Neuron (in vitro differentiated cells): ENCODE data around the gene RADIL.
"Not testable (repeated sequence)": the region's sequence is repeated elsewhere in the genome, so short reads cannot be mapped to it uniquely, and the experiment has no call there.

ENCODE experiments used
- H2AFZ ChIP-seq: one replicate; pipeline ENCODE4 v1.6.1; 2013; ENCODE audit warnings: low read depth, mild to moderate bottlenecking, inconsistent platforms, low read length, moderate library complexity
- H3K27me3 ChIP-seq: one replicate; pipeline ENCODE4 v1.6.1; 2013; ENCODE audit warnings: low read length; ENCODE audit not compliant: insufficient read depth
- H3K36me3 ChIP-seq: one replicate; pipeline ENCODE4 v1.6.1; 2013; ENCODE audit warnings: low read length; ENCODE audit not compliant: insufficient read depth
- H3K4me1 ChIP-seq: one replicate; pipeline ENCODE4 v1.6.1; 2013; ENCODE audit warnings: low read length; ENCODE audit not compliant: insufficient read depth
- H3K4me3 ChIP-seq: 2 replicates; pipeline ENCODE4 v1.5.1; 2013; ENCODE audit warnings: mild to moderate bottlenecking, low read length, moderate library complexity
- H3K9me3 ChIP-seq: one replicate; pipeline ENCODE4 v1.6.1; 2013; ENCODE audit warnings: low read length

Gene RADIL

DNA sequence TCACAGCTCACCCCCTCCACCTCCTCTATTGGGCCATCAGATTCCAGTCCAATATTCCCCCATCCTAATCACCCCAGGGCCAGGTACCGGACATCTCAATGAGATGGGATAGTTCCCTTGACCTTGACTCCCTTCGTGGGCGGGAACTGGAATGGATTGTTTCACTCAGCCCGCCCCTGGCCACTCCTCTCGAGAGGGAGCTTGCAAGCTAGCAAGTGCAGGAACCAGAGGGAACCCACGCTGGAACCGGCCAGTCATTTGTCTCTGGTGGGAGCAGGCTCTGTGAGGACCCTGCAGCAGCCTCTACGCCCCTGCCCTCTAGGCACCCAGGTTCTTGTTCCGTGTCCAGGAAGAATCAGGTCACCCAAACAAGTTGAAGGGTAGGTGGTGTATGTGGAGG lies 11.0 kb upstream of the RADIL start:
- Histone ChIP-seq H3K4me3 (no peak overlapping the region), H3K9me3 (peaks cover 3% of the 10 kb centered on the region), H3K36me3 (no peaks in the 10 kb centered on the region), H3K4me1 (no peaks in the 10 kb centered on the region), H3K27me3 (no peaks in the 10 kb centered on the region), H2AFZ (no peak overlapping the region)

DNA sequence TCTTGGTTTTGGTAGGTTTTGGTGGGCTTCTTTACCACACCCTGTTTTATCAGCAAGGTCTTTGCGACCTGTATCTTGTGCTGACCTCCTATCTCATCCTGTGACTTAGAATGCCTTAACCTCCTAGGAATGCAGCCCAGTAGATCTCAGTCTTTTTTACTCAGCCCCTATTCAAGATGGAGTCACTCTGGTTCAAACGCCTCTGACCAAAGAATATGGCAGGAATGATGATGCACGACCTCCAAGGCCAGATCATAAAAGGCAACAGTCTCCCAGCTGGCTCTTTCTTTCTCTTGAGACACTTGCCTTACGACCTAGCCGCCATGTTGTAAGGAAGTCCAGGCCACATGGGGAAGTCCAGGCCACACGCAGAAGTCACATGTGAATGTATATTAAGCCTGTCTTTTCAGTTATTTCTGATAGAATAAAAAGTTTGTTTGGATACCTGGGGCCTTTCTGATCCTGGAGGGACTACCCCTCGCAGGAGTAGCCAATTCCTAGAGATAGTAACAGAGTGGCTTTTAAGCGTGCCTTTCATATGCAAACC lies 10.5 kb upstream of the RADIL start:
- Histone ChIP-seq H3K27me3 (no peaks in the 10 kb centered on the region), H3K9me3 (peaks cover 3% of the 10 kb centered on the region), H3K4me3 (no peak overlapping the region), H3K4me1 (no peaks in the 10 kb centered on the region), H3K36me3 (no peaks in the 10 kb centered on the region), H2AFZ (no peak overlapping the region)

DNA sequence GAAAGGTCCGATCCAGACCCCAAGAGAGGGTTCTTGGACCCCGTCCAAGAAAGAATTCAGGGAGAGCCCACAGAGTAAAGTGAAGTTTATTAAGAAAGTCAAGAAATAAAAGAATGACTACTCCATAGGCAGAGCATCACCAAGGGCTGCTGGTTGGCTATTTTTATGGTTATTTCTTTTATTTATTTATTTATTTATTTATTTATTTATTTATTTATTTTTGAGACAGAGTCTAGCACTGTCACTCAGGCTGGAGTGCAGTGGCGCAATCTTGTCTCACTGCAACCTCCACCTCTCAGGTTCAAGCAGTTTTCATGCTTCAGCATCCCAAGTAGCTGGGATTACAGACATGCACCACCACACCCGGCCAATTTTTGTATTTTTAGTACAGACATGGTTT lies 9.7 kb upstream of the RADIL start:
- H3K4me1 ChIP-seq, H3K9me3 ChIP-seq, H3K36me3 ChIP-seq, H2AFZ ChIP-seq, H3K27me3 ChIP-seq, H3K4me3 ChIP-seq: not testable (repeated sequence)

DNA sequence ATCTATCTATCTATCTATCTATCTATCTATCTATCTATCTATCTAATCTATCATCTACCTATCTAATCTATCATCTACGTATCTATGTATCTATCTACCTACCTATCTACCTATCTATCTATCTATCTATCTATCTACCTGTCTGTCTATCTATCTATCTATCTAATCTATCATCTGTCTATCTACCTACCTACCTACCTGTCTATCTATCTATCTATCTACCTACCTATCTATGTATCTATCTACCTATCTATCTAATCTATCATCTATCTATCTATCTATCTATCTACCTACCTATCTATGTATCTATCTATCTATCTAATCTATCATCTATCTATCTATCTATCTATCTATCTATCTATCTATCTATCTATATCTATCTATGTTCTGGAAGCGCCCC lies 8.0 kb upstream of the RADIL start:
- H2AFZ ChIP-seq, H3K36me3 ChIP-seq, H3K27me3 ChIP-seq, H3K4me1 ChIP-seq, H3K4me3 ChIP-seq, H3K9me3 ChIP-seq: not testable (repeated sequence)

DNA sequence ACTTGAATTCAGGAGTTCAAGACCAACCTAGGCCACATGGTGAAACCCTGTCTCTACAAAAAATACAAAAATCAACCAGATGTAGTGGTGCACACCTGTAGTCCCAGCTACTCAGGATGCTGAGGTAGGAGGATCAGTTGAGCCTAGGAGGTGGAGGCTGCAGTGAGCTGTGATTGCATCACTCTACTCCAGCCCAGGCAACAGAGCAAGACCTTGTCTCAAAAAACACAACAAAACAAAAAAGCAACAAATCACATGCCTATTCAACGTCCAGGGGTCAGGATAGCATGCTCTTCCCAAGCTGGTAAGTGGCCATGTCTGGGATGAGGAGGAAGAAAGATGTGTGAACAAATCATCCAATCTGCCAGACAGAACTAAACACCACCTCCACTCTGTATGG lies 6.2 kb upstream of the RADIL start:
- Histone ChIP-seq H2AFZ (no peak overlapping the region), H3K4me1 (no peaks in the 10 kb centered on the region), H3K36me3 (no peaks in the 10 kb centered on the region), H3K9me3 (peaks cover 3% of the 10 kb centered on the region), H3K4me3 (no peak overlapping the region), H3K27me3 (no peaks in the 10 kb centered on the region)

DNA sequence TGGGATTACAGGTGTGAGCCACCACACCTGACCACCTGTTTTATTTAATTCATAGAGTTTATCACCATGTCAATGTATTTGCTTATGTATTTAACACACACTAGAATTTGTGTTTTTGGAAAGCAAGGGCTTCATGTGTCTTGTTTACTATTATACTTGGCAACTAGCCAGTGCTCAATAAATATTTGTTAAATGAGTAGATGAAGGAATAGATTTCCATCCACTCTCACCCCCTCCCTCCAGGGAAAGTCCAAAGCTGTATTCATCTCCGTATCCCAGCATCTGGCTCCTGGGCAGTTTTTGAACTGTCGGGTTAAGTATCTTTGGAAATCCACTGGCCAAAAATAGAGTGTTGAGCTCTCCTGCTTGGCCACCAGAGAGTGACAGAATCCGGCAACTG lies 4.6 kb upstream of the RADIL start:
- H3K4me3 ChIP-seq, result no peak overlapping the region
- H3K27me3 ChIP-seq, result no peaks in the 10 kb centered on the region
- no peak overlapping the region for H2AFZ ChIP-seq
- H3K9me3 ChIP-seq, result no peaks in the 10 kb centered on the region
- H3K36me3 ChIP-seq, result no peaks in the 10 kb centered on the region
- no peaks in the 10 kb centered on the region for H3K4me1 ChIP-seq

DNA sequence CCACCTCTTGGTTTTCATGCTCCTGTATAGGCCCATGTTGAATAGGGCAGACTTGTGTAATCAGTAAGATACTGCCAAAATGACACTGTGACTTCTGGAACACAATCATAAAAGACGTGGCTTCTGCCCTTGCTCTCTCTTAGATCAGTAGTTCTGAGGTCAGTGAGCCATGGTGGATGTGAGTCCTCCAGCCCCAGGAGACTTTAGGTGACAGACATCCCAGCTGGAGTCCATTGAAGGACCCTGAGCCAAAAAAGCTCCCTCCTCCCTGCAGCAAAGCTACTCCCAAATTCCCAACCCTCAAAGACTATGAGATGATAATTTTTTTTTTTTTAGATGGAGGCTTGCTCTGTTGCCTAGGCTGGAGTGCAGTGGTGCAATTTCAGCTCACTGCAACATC lies 3.2 kb upstream of the RADIL start:
- H3K4me3 ChIP-seq, result no peak overlapping the region
- no peaks in the 10 kb centered on the region for H3K36me3 ChIP-seq
- no peak overlapping the region for H2AFZ ChIP-seq
- H3K27me3 ChIP-seq, result no peaks in the 10 kb centered on the region
- no peaks in the 10 kb centered on the region for H3K9me3 ChIP-seq
- peaks cover 9% of the 10 kb centered on the region for H3K4me1 ChIP-seq

DNA sequence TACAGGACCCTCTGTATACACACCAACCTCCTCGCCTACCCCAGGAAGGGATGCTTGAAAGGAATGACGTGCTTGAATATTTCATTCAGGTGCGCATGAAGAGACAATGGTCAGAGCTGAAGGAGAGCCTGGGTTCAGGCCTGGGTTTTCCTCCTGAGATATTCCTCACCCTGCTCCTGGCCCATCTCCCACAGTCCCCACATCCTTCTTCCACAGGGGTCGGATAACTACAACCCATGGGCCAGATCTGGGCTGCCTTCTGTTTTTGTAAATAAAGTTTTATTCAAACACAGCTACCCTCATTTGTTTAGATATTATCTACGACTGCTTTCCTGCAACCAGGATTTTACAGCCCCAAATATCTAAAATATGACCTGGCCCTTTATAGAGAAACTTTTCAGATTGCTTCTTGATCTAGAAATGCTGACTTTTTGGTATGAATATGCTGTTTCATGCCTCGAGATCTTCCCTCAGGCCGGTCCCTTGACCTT lies 1.8 kb upstream of the RADIL start:
- H3K4me1 ChIP-seq, result peaks cover 16% of the 10 kb centered on the region
- H3K27me3 ChIP-seq, result no peaks in the 10 kb centered on the region
- no peak overlapping the region for H2AFZ ChIP-seq
- H3K9me3 ChIP-seq, result no peaks in the 10 kb centered on the region
- no peak overlapping the region for H3K4me3 ChIP-seq
- no peaks in the 10 kb centered on the region for H3K36me3 ChIP-seq

DNA sequence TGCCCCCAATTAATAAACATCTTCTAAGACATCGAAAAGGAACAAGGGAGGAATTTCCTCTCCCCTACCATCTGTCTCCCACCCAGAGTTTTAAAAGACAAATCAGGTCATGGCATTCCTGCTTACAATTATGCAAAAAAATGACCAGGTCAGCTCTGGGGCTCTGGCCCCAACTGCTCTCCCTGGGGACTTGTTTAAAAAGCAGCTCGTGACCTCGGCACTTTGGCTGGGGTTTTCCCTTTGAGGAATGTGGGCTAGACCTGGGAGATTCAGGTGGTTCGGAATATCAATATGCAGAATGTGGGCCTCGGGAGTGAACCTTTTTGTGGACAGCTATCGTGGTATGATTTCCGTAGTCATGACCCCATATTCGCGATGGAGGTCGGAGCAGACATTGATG lies 648 bp upstream of the RADIL start:
- Histone ChIP-seq H2AFZ (no peak overlapping the region), H3K4me3 (no peak overlapping the region), H3K36me3 (no peaks in the 10 kb centered on the region), H3K9me3 (no peaks in the 10 kb centered on the region), H3K27me3 (no peaks in the 10 kb centered on the region), H3K4me1 (peaks cover 28% of the 10 kb centered on the region)

DNA sequence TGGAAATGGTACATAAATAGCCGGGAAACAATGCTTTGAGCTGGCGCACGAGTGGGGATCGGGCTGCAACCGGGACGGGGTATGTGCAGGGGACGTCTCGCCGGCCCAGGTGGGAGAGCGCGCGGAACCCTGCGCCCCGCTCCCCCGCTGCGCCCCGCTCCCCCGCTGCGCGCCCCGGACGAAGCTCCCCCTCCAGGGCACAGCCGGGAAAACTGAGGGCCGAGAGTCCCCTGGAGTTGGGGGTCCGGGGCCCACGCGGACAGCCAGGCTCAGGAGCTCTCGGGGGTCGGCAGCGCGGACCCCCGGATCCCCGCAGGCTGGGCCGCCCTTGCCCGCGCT lies 514 bp downstream of the RADIL start:
- H3K4me1 ChIP-seq, result peaks cover 31% of the 10 kb centered on the region
- peak overlapping the region; percentile 32 for H2AFZ ChIP-seq
- H3K9me3 ChIP-seq, result no peaks in the 10 kb centered on the region
- peaks cover 3% of the 10 kb centered on the region for H3K36me3 ChIP-seq
- peak overlapping the region; percentile 60 for H3K4me3 ChIP-seq
- H3K27me3 ChIP-seq, result no peaks in the 10 kb centered on the region

DNA sequence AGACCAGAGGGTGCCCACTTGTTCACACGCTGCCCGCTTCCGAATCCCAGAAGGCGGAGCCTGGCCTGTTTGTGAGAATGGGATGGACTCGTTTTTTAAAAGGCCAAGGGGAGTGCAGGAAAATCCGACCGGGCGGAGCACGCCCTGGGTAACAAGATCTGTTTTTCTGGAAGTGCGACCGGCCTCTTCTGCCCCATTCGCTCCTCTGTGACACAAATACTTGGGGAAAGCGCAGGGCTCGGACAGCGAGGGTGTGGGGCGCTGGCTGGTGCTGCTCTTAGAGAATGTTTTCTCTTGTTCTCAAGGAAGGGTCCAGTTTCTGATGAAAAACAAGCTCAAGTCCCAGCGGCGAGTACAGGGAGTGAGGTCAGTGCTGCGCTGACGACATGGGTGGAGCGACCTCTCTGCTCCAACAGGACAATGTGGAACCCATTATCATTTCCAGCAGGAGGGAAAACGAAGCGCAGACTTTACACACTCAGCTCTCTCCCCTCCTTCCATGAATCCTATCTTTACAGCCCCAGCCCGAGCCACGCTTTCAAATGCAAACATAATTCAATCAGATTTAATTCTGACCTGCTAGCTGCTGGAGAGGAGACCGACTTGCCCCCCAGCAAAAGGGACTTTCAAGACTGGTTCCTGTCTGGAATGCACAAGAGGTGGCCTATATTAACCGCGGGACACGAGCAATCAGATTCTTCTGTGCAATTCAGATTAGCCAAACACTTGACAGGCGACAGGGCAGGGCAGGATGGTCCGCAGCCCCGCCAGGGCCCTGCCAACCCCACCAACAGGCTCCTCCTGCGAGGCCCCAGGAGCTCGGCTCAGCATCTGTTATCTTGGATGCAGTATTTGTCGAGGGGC lies 1.1 kb downstream of the RADIL start:
- Histone ChIP-seq H3K4me3 (peak overlapping the region; percentile 60), H3K27me3 (no peaks in the 10 kb centered on the region), H2AFZ (peak overlapping the region; percentile 32), H3K9me3 (no peaks in the 10 kb centered on the region), H3K36me3 (peaks cover 5% of the 10 kb centered on the region), H3K4me1 (peaks cover 31% of the 10 kb centered on the region)

DNA sequence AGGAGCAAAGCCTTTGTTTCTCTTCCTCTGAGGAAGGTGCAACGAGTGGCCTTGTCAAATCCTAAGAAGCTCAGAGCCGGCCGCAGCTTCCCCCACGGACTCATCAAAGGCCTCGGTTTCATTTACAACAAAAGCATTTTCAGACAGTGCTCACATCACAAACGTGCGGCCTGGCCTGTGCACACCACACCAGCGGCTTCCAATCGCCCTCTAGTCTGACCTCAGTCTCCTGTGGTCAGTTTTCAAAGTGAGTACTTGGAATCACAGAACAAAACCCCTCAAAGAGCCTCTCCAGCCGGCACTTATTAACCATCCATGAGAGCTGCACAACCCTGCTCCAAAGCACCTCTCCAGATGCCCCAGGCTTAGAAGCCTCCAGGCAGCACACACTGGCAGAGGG lies 3.3 kb downstream of the RADIL start:
- no peaks in the 10 kb centered on the region for H3K27me3 ChIP-seq
- peak overlapping the region; percentile 11 for H3K4me3 ChIP-seq
- peaks cover 17% of the 10 kb centered on the region for H3K36me3 ChIP-seq

DNA sequence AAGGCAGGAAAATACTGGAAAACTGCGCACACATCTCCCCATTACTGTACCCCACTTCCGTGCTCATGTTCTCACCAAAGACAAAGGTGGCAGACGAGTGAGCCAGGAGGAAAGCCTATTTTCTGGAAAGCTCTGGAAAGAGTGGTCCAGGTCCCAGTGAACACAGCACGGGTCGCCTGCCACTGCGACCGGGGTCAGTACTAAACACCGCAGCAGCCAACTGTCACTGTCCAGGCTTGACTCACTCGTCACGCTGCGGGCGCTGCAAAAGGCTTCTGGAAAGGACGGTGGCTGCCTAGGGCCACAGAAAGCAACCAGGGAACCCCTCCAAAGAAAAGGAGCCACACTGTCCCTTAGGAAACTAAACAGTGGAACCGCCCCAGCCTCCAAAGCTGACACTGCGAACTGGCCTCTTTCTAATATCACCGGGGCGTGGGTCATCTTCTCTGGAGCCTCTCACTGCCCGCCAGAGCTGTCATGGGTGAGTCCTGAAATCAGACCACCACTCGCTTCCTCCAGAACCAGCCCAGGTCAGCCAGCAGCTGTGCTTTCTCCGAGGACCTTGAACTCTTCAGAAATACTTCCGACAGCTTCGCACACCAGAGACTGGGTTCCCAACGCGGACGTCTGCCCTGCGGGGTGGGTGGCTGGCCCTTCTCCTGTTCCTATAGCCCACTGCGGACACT lies 4.0 kb downstream of the RADIL start:
- Histone ChIP-seq H2AFZ (no peak overlapping the region), H3K27me3 (no peaks in the 10 kb centered on the region), H3K4me1 (peaks cover 31% of the 10 kb centered on the region), H3K4me3 (peak overlapping the region; percentile 11), H3K36me3 (peaks cover 17% of the 10 kb centered on the region), H3K9me3 (no peaks in the 10 kb centered on the region)

More for the DNA sequence above, 3.3 kb downstream of the RADIL start:
- peaks cover 31% of the 10 kb centered on the region for H3K4me1 ChIP-seq
- no peaks in the 10 kb centered on the region for H3K9me3 ChIP-seq
- no peak overlapping the region for H2AFZ ChIP-seq
